ENCODE measurements around the gene ECSIT. TPM values are rescaled to one million over a fixed set of nuclear protein-coding genes. Genes with fewer than 3 reads are reported as not detected.

Gene ECSIT
- total RNA-seq (2014; rRNA removed; shearing (Covaris generic)) (61.1 and 66.5 TPM in 2 replicates), polyA plus RNA-seq (2016; fragmentation: Nextera tagmentation; extraction: Ambion mirVana) (36.6 and 42.7 TPM in 2 replicates)
- long read RNA-seq, transcript ECSIT-202 (8 exons, 1,700 nt): major isoform, 81 of 122 reads
- long read RNA-seq, partial matches to known transcripts: 10 of 122 reads
- long read RNA-seq, other reads (novel, unspliced or antisense): 25 of 122 reads

DNA sequence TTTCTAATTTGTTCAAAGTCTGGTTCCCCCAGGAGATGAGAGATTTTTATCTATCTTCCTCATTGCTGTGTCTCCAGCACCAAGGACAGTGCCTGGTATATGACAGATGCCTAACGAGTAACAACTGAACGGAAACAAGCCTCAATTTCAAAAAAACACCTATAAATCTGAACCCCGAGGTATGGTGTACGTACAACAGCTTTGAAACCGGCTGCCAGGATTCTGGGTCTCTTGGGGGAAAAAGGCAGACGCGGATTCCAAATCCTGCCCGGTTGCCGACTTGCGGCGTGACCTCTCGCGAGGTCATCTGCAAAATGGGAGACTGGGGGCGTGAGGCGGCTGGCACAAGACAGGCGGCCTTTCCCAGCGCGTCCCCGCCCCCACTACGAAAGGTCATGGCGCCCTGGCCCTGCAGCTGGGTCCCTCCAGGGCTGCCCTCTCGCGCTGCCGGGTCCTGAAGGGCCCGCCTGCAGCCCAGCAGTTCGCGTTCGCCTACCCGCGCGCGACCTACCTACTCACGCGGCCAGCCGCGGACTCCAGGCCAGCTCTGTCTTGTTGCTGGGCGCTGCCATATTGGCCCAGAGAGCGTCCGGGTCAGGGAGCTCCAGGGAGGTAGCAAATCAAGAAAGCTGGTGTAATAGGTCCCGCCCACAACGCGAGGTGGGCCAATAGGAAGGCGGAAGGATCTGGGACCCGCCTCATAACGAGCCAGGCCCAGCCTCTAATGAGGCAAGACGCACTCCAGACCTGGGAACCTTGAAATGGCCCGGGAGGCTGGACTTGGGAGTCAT is at the start of gene ECSIT:
Gene ECSIT (minus strand): TSS at position 584 of the 791 bp plus-strand sequence. CDS start 9,964 bp downstream, outside the sequence.
- Histone ChIP-seq H3K4me3 (peak within 1 kb of the TSS; percentile 82), H3K9me2 (ENCODE audit: insufficient read depth) (no peaks in the 10 kb centered on the region), H3K4me2 (peak within 1 kb of the TSS; percentile 81), H3K27me3 (ENCODE audit: insufficient read depth) (no peaks in the 10 kb centered on the region), H3K4me1 (ENCODE audit: insufficient read depth) (peaks cover 6% of the 10 kb centered on the region; the same call in 1 of the 2 replicates), H3F3A (replicated peaks; ENCODE audit: low read depth) (no peaks in the 10 kb centered on the region), H4K20me1 (replicated peaks; ENCODE audit: insufficient read depth) (peaks cover 5% of the 10 kb centered on the region; the same call in 1 of the 2 replicates), H2AFZ (peak within 1 kb of the TSS; percentile 69; the same call in 1 of the 2 replicates), H3K36me3 (ENCODE audit: insufficient read depth) (no peaks in the 10 kb centered on the region), H3K79me2 (replicated peaks; ENCODE audit: insufficient read depth) (peaks cover 11% of the 10 kb centered on the region), H3K27ac (ENCODE audit: low read depth) (peak within 1 kb of the TSS; percentile 67; the same call in 1 of the 2 replicates)
- Mint-ChIP-seq H3K9me3 (no peaks in the 10 kb centered on the region), H3K27me3 (ENCODE audit: insufficient read depth, low read depth, poor library complexity) (peaks cover 15% of the 10 kb centered on the region), H3K4me1 (peaks cover 8% of the 10 kb centered on the region), H3K36me3 (ENCODE audit: low read depth) (peaks cover 7% of the 10 kb centered on the region), H3K4me3 (peak within 1 kb of the TSS; percentile 95), H3K27ac (peak within 1 kb of the TSS; percentile 93)
- TF ChIP-seq REST (IDR thresholded peaks at IDR 0.05; ENCODE audit: unreplicated experiment) (peak; percentile 79), CREB1 (CRISPR knock-in tag; IDR thresholded peaks at IDR 0.05; ENCODE audit: low read depth) (peak; percentile 53), ZNF114 (CRISPR knock-in tag; IDR thresholded peaks at IDR 0.05) (no peak), EZH2phosphoT487 (IDR thresholded peaks at IDR 0.05; ENCODE audit: unreplicated experiment) (no peak), POLR2AphosphoS5 (IDR thresholded peaks at IDR 0.05; ENCODE audit: low read depth) (peak; percentile 63)
- peak; percentile 99 for DNase-seq (ENCODE audit: low spot score)
- ATAC-seq: peak; percentile 96

DNA sequence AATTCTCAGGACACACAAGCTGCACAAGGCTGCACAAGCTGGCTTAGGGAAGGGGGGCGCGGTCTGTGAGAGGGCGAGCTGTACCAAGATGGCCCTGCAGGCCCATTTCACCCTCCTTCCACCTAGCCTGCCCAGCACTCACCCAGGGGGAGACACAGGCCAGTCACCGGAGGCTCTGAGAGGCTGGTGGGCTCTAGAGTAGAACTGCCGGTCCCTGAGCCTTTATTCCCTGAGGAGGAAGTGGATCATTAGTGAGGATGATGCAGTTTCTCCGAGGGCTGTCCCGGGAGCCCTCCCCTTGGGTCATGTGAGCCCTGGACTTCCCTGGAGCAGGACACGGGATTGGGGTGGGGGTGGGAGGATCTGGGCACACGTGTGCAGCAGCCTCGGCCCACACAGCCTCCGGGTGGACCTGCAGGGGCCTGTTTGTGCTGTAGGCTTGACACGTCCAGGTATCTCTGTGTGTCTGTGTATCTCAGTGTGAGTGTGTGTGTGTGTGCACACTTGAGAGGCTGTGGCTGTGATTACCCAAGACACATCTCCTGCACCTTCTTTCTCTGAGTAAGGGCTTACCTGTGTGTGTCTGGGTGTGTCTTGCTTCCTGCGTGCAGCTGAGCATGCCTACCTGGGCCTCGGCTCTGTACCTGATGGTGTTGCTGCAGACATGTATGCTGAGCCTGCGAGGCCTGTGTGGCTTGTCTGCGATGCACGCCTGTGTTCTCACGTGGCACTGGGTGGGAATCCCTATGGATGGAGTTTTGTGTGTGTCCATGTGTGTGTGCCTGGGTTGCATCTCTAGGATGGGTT is 48.7 kb upstream of the ECSIT start, which contains the start of gene ACP5:
Gene ACP5 (minus strand): TSS at position 195 of the 807 bp plus-strand sequence. CDS start 328 bp downstream, outside the sequence.
- no peaks in the 10 kb centered on the region for H3K36me3 ChIP-seq (ENCODE audit: insufficient read depth)
- no peaks in the 10 kb centered on the region for H3K4me1 ChIP-seq (ENCODE audit: insufficient read depth)
- Mint-ChIP-seq H3K27ac (no peak within 1 kb of the TSS), H3K27me3 (ENCODE audit: insufficient read depth, low read depth, poor library complexity) (peaks cover 17% of the 10 kb centered on the region), H3K4me3 (peak within 1 kb of the TSS; percentile 62), H3K9me3 (no peaks in the 10 kb centered on the region), H3K4me1 (peaks cover 9% of the 10 kb centered on the region; the same call in 1 of the 3 replicates), H3K36me3 (ENCODE audit: low read depth) (no peaks in the 10 kb centered on the region)
- H3K9me2 ChIP-seq (ENCODE audit: insufficient read depth): no peaks in the 10 kb centered on the region
- H3K27me3 ChIP-seq (ENCODE audit: insufficient read depth): peaks cover 6% of the 10 kb centered on the region; the same call in 1 of the 2 replicates
- H2AFZ ChIP-seq: peak within 1 kb of the TSS; percentile 96
- H3K4me3 ChIP-seq: peak within 1 kb of the TSS; percentile 70
- no peaks in the 10 kb centered on the region for H3K79me2 ChIP-seq (replicated peaks; ENCODE audit: insufficient read depth)
- H4K20me1 ChIP-seq (replicated peaks; ENCODE audit: insufficient read depth): no peaks in the 10 kb centered on the region
- DNase-seq (ENCODE audit: low spot score) (no peak), ATAC-seq (peak; percentile 6; the same call in 2 of the 3 replicates)
- H3F3A ChIP-seq (replicated peaks; ENCODE audit: low read depth): 0 out of 2 replicates have a peak, but pooled peaks cover 3% of the 10 kb centered on the region
- H3K27ac ChIP-seq (ENCODE audit: low read depth): no peak within 1 kb of the TSS
- peak within 1 kb of the TSS; percentile 83 for H3K4me2 ChIP-seq
- TF ChIP-seq CREB1 (CRISPR knock-in tag; IDR thresholded peaks at IDR 0.05; ENCODE audit: low read depth) (no peak), EZH2 (IDR thresholded peaks at IDR 0.05; ENCODE audit: low read depth, unreplicated experiment) (no peak), EZH2phosphoT487 (IDR thresholded peaks at IDR 0.05; ENCODE audit: unreplicated experiment) (no peak), NANOG (IDR thresholded peaks at IDR 0.05; ENCODE audit: borderline replicate concordance) (no peak), JUNB (IDR thresholded peaks at IDR 0.05; ENCODE audit: unreplicated experiment) (no peak)
- TF ChIP-seq, protein P1, sequence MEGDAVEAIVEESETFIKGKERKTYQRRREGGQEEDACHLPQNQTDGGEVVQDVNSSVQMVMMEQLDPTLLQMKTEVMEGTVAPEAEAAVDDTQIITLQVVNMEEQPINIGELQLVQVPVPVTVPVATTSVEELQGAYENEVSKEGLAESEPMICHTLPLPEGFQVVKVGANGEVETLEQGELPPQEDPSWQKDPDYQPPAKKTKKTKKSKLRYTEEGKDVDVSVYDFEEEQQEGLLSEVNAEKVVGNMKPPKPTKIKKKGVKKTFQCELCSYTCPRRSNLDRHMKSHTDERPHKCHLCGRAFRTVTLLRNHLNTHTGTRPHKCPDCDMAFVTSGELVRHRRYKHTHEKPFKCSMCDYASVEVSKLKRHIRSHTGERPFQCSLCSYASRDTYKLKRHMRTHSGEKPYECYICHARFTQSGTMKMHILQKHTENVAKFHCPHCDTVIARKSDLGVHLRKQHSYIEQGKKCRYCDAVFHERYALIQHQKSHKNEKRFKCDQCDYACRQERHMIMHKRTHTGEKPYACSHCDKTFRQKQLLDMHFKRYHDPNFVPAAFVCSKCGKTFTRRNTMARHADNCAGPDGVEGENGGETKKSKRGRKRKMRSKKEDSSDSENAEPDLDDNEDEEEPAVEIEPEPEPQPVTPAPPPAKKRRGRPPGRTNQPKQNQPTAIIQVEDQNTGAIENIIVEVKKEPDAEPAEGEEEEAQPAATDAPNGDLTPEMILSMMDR (conservative IDR thresholded peaks at IDR 0.05; ENCODE audit: low read depth in 2 of 2): no peak

Data from GM23338 (cell line).